Measurements from ENCODE around the gene GBP4.
A peak's percentile ranks its signal among the peaks of the same experiment; 100 is the strongest.
"Not testable (repeated sequence)": the region's sequence is repeated elsewhere in the genome, so short reads cannot be mapped to it uniquely, and the experiment has no call there.

Gene GBP4

GRCh38 chr1:89198491-89199072, at the start of gene GBP4:
TSS of gene GBP4 (minus strand) at chr1:89198942. CDS start at chr1:89198834, 108 bp downstream.
- no peaks in the 10 kb centered on the region for H4K20me1 ChIP-seq (ENCODE audit: insufficient read depth, low read length)
- H3K27ac ChIP-seq (ENCODE audit: low read length) = peak within 1 kb of the TSS; percentile 89
- peak within 1 kb of the TSS; percentile 52; the same call in 1 of the 2 replicates for H2AFZ ChIP-seq (ENCODE audit: low read depth, low read length)
- H3K4me2 ChIP-seq (ENCODE audit: low read length) = peak within 1 kb of the TSS; percentile 77
- no peaks in the 10 kb centered on the region for H3K27me3 ChIP-seq (ENCODE audit: low read depth, low read length)
- TF ChIP-seq EZH2phosphoT487 (IDR thresholded peaks at IDR 0.05; ENCODE audit: low read depth) = no peak
- TF ChIP-seq CTCF (IDR thresholded peaks at IDR 0.05; ENCODE audit: low read depth, low read length) = no peak
- H3K9ac ChIP-seq (ENCODE audit: low read length) = peak within 1 kb of the TSS; percentile 63
- peak within 1 kb of the TSS; percentile 49 for H3K4me3 ChIP-seq (ENCODE audit: low read length)
- peaks cover 2% of the 10 kb centered on the region for H3K36me3 ChIP-seq (replicated peaks; ENCODE audit: low read depth, low read length)
- H3K4me1 ChIP-seq (ENCODE audit: low read length) = peaks cover 61% of the 10 kb centered on the region
- H3K79me2 ChIP-seq (ENCODE audit: low read length) = no peaks in the 10 kb centered on the region
- no peaks in the 10 kb centered on the region for H3K9me3 ChIP-seq (ENCODE audit: insufficient read depth, low read length)

GRCh38 chr1:89243046-89243445, 44.3 kb upstream of the GBP4 start:
- H2AFZ ChIP-seq (ENCODE audit: low read depth, low read length) = no peak overlapping the region
- H3K4me2 ChIP-seq (ENCODE audit: low read length) = no peak overlapping the region
- H3K27ac ChIP-seq (ENCODE audit: low read length) = no peak overlapping the region
- H4K20me1 ChIP-seq (ENCODE audit: insufficient read depth, low read length) = no peaks in the 10 kb centered on the region
- no peak overlapping the region for H3K4me3 ChIP-seq (ENCODE audit: low read length)
- no peaks in the 10 kb centered on the region for H3K4me1 ChIP-seq (ENCODE audit: low read length)
- no peaks in the 10 kb centered on the region for H3K36me3 ChIP-seq (replicated peaks; ENCODE audit: low read depth, low read length)
- no peaks in the 10 kb centered on the region for H3K27me3 ChIP-seq (ENCODE audit: low read depth, low read length)
- H3K79me2 ChIP-seq (ENCODE audit: low read length) = no peaks in the 10 kb centered on the region
- H3K9me3 ChIP-seq (ENCODE audit: insufficient read depth, low read length) = no peaks in the 10 kb centered on the region
- TF ChIP-seq CTCF (IDR thresholded peaks at IDR 0.05; ENCODE audit: low read depth, low read length) = no peak
- TF ChIP-seq EZH2phosphoT487 (IDR thresholded peaks at IDR 0.05; ENCODE audit: low read depth) = no peak
- H3K9ac ChIP-seq (ENCODE audit: low read length) = no peak overlapping the region

- no peak overlapping the region for H3K4me3 ChIP-seq (ENCODE audit: low read length)
- peaks cover 5% of the 10 kb centered on the region for H3K36me3 ChIP-seq (replicated peaks; ENCODE audit: low read depth, low read length)
- H4K20me1 ChIP-seq (ENCODE audit: insufficient read depth, low read length) = no peaks in the 10 kb centered on the region
- H2AFZ ChIP-seq (ENCODE audit: low read depth, low read length) = no peak overlapping the region
- H3K79me2 ChIP-seq (ENCODE audit: low read length) = no peaks in the 10 kb centered on the region
- no peaks in the 10 kb centered on the region for H3K9me3 ChIP-seq (ENCODE audit: insufficient read depth, low read length)
- TF ChIP-seq EZH2phosphoT487 (IDR thresholded peaks at IDR 0.05; ENCODE audit: low read depth) = no peak
- TF ChIP-seq CTCF (IDR thresholded peaks at IDR 0.05; ENCODE audit: low read depth, low read length) = no peak
- no peak overlapping the region for H3K27ac ChIP-seq (ENCODE audit: low read length)
- no peaks in the 10 kb centered on the region for H3K27me3 ChIP-seq (ENCODE audit: low read depth, low read length)
- H3K4me1 ChIP-seq (ENCODE audit: low read length) = no peaks in the 10 kb centered on the region
- no peak overlapping the region for H3K9ac ChIP-seq (ENCODE audit: low read length)
- H3K4me2 ChIP-seq (ENCODE audit: low read length) = no peak overlapping the region
Measured at GRCh38 chr1:89221341-89221740, 22.6 kb upstream of the GBP4 start.

GRCh38 chr1:89219851-89220250, 21.1 kb upstream of the GBP4 start:
- not testable (repeated sequence) for H3K4me3 ChIP-seq (ENCODE audit: low read length); H3K4me1 ChIP-seq (ENCODE audit: low read length); H4K20me1 ChIP-seq (ENCODE audit: insufficient read depth, low read length); H3K79me2 ChIP-seq (ENCODE audit: low read length); H3K9ac ChIP-seq (ENCODE audit: low read length); H3K4me2 ChIP-seq (ENCODE audit: low read length); H3K27ac ChIP-seq (ENCODE audit: low read length); H3K27me3 ChIP-seq (ENCODE audit: low read depth, low read length); H3K9me3 ChIP-seq (ENCODE audit: insufficient read depth, low read length); H2AFZ ChIP-seq (ENCODE audit: low read depth, low read length); H3K36me3 ChIP-seq (replicated peaks; ENCODE audit: low read depth, low read length)

GRCh38 chr1:89218941-89219340, 20.2 kb upstream of the GBP4 start:
- H3K79me2 ChIP-seq (ENCODE audit: low read length); H3K4me2 ChIP-seq (ENCODE audit: low read length); H4K20me1 ChIP-seq (ENCODE audit: insufficient read depth, low read length); H2AFZ ChIP-seq (ENCODE audit: low read depth, low read length); H3K9me3 ChIP-seq (ENCODE audit: insufficient read depth, low read length); H3K36me3 ChIP-seq (replicated peaks; ENCODE audit: low read depth, low read length); H3K4me1 ChIP-seq (ENCODE audit: low read length); H3K27ac ChIP-seq (ENCODE audit: low read length); H3K9ac ChIP-seq (ENCODE audit: low read length); H3K4me3 ChIP-seq (ENCODE audit: low read length); H3K27me3 ChIP-seq (ENCODE audit: low read depth, low read length): not testable (repeated sequence)

All from OCI-LY3 (cell line).